ENCODE results near the gene CHAC1. TPM values are rescaled to one million over a fixed set of nuclear protein-coding genes. Genes with fewer than 3 reads are reported as not detected.

CHAC1 gene
- total and polyA plus RNA-seq, 4 donors = 0.17 to 11.9 (median 11.6) TPM

DNA sequence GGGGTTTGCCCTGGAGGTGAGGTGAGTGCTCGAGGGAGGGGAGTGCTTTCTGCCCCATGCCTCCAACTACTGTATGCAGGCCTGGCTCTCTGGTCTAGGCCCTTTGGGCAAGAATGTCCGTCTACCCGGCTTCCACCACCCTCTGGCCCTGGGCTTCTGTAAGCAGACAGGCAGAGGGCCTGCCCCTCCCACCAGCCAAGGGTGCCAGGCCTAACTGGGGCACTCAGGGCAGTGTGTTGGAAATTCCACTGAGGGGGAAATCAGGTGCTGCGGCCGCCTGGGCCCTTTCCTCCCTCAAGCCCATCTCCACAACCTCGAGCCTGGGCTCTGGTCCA is 14.8 kb upstream of the CHAC1 start:
- peaks cover 0 to 36% (median 23%) of the 10 kb centered on the region in 5 donors for H3K4me1 ChIP-seq (ENCODE audit: control insufficient read depth in 5 of 5, insufficient read depth in 5 of 5, low read length in 5 of 5)
- H3K27ac ChIP-seq (ENCODE audit: low read depth in 1 of 2, low read length in 1 of 2) = no peak overlapping the region
- no peak for ATAC-seq (ENCODE audit: insufficient read depth, low FRiP score)
- H3K36me3 ChIP-seq (ENCODE audit: control insufficient read depth in 4 of 4, insufficient read depth in 4 of 4, low read length in 4 of 4) = peaks cover 0 to 17% (median 0%) of the 10 kb centered on the region in 4 donors
- TF ChIP-seq, protein P1, sequence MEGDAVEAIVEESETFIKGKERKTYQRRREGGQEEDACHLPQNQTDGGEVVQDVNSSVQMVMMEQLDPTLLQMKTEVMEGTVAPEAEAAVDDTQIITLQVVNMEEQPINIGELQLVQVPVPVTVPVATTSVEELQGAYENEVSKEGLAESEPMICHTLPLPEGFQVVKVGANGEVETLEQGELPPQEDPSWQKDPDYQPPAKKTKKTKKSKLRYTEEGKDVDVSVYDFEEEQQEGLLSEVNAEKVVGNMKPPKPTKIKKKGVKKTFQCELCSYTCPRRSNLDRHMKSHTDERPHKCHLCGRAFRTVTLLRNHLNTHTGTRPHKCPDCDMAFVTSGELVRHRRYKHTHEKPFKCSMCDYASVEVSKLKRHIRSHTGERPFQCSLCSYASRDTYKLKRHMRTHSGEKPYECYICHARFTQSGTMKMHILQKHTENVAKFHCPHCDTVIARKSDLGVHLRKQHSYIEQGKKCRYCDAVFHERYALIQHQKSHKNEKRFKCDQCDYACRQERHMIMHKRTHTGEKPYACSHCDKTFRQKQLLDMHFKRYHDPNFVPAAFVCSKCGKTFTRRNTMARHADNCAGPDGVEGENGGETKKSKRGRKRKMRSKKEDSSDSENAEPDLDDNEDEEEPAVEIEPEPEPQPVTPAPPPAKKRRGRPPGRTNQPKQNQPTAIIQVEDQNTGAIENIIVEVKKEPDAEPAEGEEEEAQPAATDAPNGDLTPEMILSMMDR (IDR thresholded peaks at IDR 0.05; ENCODE audit: control extremely low read depth, extremely low read depth) = no peak
- WGBS, 2 donors = 76 to 88% methylated on average over 6 of the region's 6 CpGs
- DNase-seq = no peak
- no peaks in the 10 kb centered on the region for H3K9me3 ChIP-seq (ENCODE audit: control insufficient read depth in 4 of 4, insufficient read depth in 3 of 4, low read length in 3 of 4)
- H3K4me3 ChIP-seq = no peak overlapping the region
- no peak overlapping the region for H3K9ac ChIP-seq (ENCODE audit: insufficient read depth in 1 of 2, low read length in 2 of 2)
- no peaks in the 10 kb centered on the region for H3K27me3 ChIP-seq (ENCODE audit: control insufficient read depth in 3 of 3, insufficient read depth in 3 of 3, low read length in 2 of 3)

DNA sequence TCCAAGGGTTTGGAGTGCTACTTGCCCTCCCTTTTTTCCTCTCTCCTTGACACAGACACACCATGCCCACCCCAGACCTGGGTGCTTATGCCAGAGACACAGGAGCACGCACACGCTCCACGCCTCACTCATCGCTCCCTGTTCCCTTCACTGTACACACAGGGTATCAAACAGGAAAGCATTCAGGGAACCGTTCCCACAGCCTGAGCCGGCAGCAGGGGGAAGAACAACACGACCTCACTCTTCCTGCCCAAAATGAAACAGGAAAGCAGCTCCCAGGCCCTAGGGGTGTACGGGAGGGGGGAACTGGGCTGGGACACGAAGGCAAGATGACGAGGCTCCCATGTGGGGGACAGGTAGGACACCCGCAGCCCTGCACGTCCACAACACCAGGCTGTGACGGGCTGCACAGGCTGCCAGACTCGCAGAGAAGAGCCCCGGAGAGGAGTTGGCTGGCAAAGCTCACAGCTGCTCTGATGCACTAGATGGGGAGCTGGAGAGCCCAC is 12.9 kb upstream of the CHAC1 start:
- H3K36me3 ChIP-seq (ENCODE audit: control insufficient read depth in 4 of 4, insufficient read depth in 4 of 4, low read length in 4 of 4) = peaks cover 0 to 8% (median 0%) of the 10 kb centered on the region in 4 donors
- WGBS, 2 donors = 6 to 34% methylated on average over 15 of the region's 15 CpGs
- H3K4me3 ChIP-seq = no peak overlapping the region
- peak in 2 of 3 donors; percentile 41 to 49 for DNase-seq
- H3K9me3 ChIP-seq (ENCODE audit: control insufficient read depth in 4 of 4, insufficient read depth in 3 of 4, low read length in 3 of 4) = no peaks in the 10 kb centered on the region
- no peaks in the 10 kb centered on the region for H3K27me3 ChIP-seq (ENCODE audit: control insufficient read depth in 3 of 3, insufficient read depth in 3 of 3, low read length in 2 of 3)
- peak overlapping the region; percentile 94 for H3K27ac ChIP-seq (ENCODE audit: low read depth in 1 of 2, low read length in 1 of 2)
- no peak overlapping the region for H3K9ac ChIP-seq (ENCODE audit: insufficient read depth in 1 of 2, low read length in 2 of 2)
- peaks cover 0 to 31% (median 23%) of the 10 kb centered on the region in 5 donors for H3K4me1 ChIP-seq (ENCODE audit: control insufficient read depth in 5 of 5, insufficient read depth in 5 of 5, low read length in 5 of 5)
- TF ChIP-seq, protein P1 (IDR thresholded peaks at IDR 0.05; ENCODE audit: control extremely low read depth, extremely low read depth) = no peak
- no peak for ATAC-seq (ENCODE audit: insufficient read depth, low FRiP score)

DNA sequence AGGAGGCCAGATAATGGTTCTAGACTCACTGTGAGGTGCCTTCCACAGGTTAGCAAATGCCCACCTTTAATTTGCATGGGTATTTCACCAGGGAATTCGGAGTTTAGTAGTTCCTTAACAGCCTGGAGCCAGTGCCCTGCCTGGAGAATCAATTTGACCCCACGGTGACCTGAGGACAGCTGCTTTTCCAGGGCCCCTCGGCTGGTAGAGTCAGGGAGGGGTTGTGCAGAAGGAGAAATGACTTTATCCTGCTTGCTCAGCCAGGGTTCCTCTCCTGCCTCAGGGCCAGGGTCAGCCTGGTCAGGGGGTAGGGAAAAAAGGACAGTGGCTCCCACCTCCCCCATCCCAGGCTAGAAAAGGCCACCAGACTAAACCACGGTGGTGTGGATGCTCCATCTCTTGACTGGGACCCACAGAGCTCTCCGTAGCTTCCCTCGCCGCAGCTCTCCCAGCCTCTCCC is 12.2 kb upstream of the CHAC1 start:
- TF ChIP-seq, protein P1 (IDR thresholded peaks at IDR 0.05; ENCODE audit: control extremely low read depth, extremely low read depth) = no peak
- Histone ChIP-seq H3K27ac (ENCODE audit: low read depth in 1 of 2, low read length in 1 of 2) (peak overlapping the region; percentile 94), H3K9me3 (ENCODE audit: control insufficient read depth in 4 of 4, insufficient read depth in 3 of 4, low read length in 3 of 4) (no peaks in the 10 kb centered on the region), H3K27me3 (ENCODE audit: control insufficient read depth in 3 of 3, insufficient read depth in 3 of 3, low read length in 2 of 3) (no peaks in the 10 kb centered on the region), H3K4me1 (ENCODE audit: control insufficient read depth in 5 of 5, insufficient read depth in 5 of 5, low read length in 5 of 5) (peaks cover 0 to 31% (median 23%) of the 10 kb centered on the region in 5 donors), H3K4me3 (peak overlapping the region; percentile 20), H3K36me3 (ENCODE audit: control insufficient read depth in 4 of 4, insufficient read depth in 4 of 4, low read length in 4 of 4) (peaks cover 0 to 7% (median 0%) of the 10 kb centered on the region in 4 donors), H3K9ac (ENCODE audit: insufficient read depth in 1 of 2, low read length in 2 of 2) (peak overlapping the region in 1 of 2 donors; percentile 3)
- DNase-seq (peak in 1 of 3 donors; percentile 31), ATAC-seq (ENCODE audit: insufficient read depth, low FRiP score) (no peak)
- WGBS, 2 donors = 18 to 25% methylated on average over 7 of the region's 7 CpGs
